HG03095 (cell line): ENCODE measurements around the gene TRPM3.

Source experiments
- ATAC-seq: cut with Tn5 transposase; IDR thresholded peaks from one replicate; pipeline ENCODE4 v1.9.1; 2021; ENCODE audit warnings: moderate library complexity; ENCODE audit not compliant: unreplicated experiment

TRPM3 gene

DNA sequence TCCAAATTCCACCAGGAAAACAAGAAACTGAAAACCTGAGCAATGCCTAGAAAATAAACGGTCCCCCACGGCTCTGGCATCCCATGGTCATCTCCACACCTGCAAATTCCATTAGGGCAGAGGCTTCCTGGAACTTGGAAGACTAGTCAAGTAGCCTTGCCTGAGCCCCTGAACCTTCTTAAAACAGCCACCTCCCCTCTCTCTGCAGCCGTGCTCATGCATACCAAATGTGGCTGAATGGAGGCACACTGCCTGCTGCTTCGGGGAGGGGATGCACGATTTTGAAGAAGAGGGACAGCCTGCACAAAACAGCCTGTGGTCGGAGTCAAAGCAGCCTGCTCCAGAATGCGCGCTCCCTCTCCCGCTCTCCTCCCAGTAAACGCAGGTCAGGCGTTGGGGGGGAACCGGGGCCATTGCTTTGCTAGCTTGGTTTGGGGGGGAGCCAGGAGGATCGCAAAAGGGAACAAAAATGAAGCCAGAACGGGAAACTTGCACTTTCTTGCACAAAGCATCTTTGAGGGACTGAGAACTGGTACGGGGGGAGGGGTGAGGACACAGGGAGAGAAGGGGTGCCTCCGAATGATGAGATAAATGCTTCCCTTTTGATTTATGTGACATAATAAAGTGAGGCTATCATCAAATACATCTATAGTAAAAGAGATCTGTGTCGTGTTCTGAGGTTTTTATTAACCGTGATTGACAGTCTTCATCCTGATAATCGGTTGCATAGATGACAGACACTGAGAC is at the start of gene TRPM3:
Gene TRPM3, minus strand, starts transcription at position 347 of the 747 bp plus-strand sequence. Its CDS starts 267 bp downstream, at position 80.
- no peak for ATAC-seq

GRCh38 chr9:71168418-71168817 is 47.0 kb upstream of the TRPM3 start:
- ATAC-seq, result no peak

DNA sequence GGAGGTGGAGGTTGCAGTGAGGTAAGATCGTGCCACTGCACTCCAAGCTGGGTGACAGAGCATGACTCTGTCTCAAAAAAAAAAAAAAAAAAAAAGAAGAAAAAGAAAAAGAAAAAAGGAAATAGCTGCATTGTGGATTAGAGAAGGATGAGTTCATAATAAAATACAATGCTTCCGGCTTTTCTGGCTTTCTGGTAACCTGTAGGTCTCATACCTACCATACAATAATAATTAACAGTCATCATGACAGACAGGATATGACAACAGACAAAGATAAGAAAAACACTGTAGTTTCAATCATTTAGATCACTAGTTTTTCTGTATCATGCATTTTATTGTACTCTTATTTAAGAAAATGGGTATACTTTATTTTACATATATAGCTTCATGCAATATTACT is 40.7 kb upstream of the TRPM3 start:
- ATAC-seq, result no peak

- ATAC-seq, result no peak
Observed at GRCh38 chr9:71157731-71158130, 36.3 kb upstream of the TRPM3 start.

- no peak for ATAC-seq
Observed at GRCh38 chr9:71147368-71147767, 25.9 kb upstream of the TRPM3 start.

- no peak for ATAC-seq
Observed at GRCh38 chr9:71146511-71146910, 25.1 kb upstream of the TRPM3 start.

- ATAC-seq, result no peak
Observed at GRCh38 chr9:71145179-71145578, 23.8 kb upstream of the TRPM3 start.

- ATAC-seq, result no peak
Observed at GRCh38 chr9:71144495-71144894, 23.1 kb upstream of the TRPM3 start.

DNA sequence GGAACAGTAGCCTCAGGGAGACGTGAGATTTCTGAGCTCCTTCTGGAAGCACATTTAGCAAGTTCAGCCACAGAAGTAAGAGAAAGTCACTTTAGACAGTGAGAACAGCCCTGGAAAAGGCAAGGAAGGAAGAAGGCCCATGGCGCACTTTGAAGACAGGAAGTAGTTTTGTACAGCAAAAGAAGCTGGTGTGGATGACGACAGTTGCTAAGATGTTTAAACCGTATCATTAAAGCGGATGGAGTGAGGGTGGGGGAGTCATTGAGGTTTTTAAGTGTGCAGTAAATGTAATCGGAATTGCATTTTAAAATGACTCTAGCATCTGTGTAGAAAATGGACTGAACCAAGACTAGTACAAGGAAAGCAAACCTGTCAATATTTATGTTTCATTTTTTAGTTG is 15.3 kb upstream of the TRPM3 start:
- ATAC-seq, result no peak

- ATAC-seq, result no peak
Observed at GRCh38 chr9:71131145-71131544, 9.7 kb upstream of the TRPM3 start.

GRCh38 chr9:71130521-71130920 is 9.1 kb upstream of the TRPM3 start:
- ATAC-seq, result no peak

DNA sequence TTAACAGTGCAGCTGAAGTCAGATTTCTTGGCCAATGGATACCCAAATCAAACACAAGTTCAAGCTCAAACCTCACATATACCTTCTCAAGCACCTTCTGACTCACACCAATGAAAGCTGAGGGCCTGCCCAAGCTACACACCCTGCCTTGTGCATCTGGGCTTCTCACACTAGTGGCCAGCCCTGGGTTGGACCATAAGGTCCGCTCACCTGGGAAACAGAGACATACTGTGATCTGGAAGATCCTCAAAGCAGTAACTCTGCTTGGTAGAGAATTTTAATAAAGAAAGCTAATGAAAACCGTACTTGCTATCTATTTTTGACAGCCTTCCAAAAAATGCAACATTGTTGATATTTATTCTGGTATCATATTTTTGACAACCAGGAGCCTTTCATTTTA is 7.4 kb upstream of the TRPM3 start:
- no peak for ATAC-seq

DNA sequence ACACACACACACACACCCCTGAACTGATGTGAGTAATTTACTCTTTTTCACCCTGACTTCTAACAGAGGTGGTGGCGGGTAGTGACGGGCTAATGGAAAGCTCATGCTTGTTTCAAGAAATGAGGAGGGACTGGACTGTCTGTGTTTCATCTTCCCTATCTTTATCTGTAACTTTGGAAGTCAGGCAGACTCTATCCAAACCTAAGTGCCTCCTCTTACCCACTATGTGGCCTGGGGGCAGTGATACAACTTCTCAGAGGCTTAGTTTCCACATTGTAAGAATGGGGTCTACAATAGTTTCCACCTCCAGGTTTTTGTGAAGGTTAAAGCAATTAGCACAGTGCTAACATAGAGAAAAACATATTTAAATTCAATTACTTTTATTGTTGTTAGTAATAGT is 5.9 kb upstream of the TRPM3 start:
- ATAC-seq, result no peak

- ATAC-seq, result no peak
Observed at GRCh38 chr9:71122421-71122820, 1.0 kb upstream of the TRPM3 start.

GRCh38 chr9:71122022-71122275 is 528 bp upstream of the TRPM3 start:
- no peak for ATAC-seq

- no peak for ATAC-seq
Observed at GRCh38 chr9:71120501-71121247, 747 bp downstream of the TRPM3 start.

- no peak for ATAC-seq
Observed at GRCh38 chr9:71119746-71120145, 1.7 kb downstream of the TRPM3 start.

DNA sequence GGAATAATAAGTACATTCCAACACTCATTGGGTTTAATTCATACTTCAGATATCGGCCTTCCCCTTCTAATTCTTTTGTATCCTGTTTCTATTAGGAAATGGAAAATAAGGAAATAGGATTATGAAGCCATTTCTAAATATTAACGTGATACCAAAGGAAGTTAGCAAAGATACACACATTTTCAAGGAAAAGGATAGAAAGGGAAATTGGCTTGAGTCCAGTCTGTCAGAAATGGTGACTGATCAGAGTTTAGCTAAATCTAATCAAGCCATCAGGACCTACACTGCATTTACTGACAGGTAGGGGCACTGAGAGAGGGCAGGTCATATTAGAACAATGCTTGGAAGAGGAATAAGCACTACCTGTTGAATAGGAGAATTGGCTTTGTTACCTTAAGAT is 3.1 kb downstream of the TRPM3 start:
- ATAC-seq, result no peak

DNA sequence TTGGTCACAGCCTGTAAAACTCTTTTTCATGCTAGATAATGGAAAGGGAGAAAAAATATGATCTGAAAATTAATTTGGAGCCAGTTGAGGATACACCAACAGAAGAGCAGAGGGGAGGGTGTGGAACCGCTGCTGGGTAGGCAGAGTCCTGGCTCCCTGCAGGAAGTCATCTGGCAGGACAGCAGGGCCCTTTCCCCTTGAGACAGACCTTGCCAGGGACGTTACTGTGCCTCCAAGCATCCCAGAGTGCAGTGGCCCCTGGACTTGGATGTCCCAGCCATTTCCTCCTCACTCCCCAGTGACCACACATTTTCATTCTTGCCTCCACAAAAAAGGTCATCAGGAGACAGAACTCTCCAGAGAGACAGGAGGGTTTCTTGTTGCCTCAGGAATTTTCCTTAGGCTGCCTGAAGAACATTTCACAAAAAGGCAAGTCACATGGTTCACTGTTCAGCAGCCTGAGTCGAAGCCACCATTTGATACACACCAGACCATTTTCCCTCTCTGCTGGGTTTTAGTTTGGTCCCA is 5.9 kb downstream of the TRPM3 start:
- ATAC-seq, result no peak

DNA sequence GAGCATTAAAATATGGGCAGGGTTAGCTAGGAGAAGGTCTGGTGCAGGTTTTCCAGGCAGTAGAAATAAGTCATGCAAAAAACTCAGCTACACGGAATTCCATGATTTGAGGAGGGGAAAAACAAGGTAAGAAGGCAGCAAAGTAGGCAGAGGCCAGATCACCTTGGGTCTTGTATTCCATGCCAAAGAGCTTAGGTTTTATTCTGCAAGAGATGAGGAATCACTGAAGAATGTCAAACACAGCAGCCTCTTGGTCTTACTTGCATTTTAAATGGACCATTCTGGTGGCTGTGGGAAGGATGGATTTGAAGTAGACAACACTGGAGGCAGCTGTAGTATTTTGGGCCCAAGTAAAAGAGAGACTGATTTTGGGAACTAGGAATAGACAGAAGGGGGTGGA is 8.6 kb downstream of the TRPM3 start:
- ATAC-seq, result no peak

DNA sequence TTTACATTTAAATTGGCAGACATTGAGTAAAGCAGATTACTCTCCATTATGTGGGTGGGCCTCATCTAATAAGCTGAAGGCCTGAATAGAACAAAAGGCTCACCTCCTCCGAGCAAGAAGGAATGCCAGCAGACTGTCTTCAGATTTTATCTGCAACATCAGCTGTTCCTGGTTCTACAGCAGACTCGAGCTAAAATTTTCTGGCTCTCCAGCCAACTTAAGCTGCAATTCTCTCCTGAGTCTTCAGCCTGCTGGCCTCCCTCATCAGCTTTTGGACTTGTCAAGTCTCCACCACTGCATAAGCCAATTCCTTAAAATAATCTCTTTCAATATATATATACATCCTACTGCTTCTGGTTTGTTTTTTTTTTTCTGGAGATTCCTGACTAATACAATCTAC is 12.5 kb downstream of the TRPM3 start:
- no peak for ATAC-seq

DNA sequence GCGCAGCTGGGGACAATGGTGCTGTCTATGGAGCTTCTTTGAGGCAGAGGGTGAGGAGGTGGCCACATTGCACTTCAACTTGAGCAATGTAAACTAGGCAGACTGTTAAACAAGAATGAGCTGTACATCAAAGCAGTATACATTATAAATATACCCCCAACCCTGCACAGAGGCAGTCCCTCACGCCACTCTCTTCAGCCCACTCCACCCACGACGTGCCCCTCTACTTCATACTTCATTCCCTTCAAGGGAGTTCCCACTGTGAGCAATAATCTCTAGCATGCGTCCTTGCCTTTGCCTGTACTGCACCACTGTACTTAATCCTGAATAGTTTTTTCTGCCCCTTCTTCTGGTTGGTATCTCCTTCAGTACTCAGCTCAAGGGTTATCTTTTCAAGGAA is 14.4 kb downstream of the TRPM3 start:
- no peak for ATAC-seq

- ATAC-seq, result no peak
Observed at GRCh38 chr9:71105192-71105591, 16.2 kb downstream of the TRPM3 start.
